ENCODE results near the gene ITPR1.

ITPR1 gene

GRCh38 chr3:4522947-4523346 lies 29.8 kb downstream of the ITPR1 start:
- Histone ChIP-seq H3K36me3 (ENCODE audit: control insufficient read depth, insufficient read depth, low read length) (no peaks in the 10 kb centered on the region), H2BK15ac (replicated peaks; ENCODE audit: low read depth) (no peak overlapping the region), H3K4ac (ENCODE audit: low read depth, low read length) (no peak overlapping the region), H2AK5ac (ENCODE audit: low read length) (no peak overlapping the region), H3K27me3 (ENCODE audit: insufficient read depth, low read length, poor library complexity) (no peaks in the 10 kb centered on the region), H3K4me1 (ENCODE audit: control insufficient read depth, low read depth, low read length) (no peaks in the 10 kb centered on the region), H3K18ac (ENCODE audit: low read length) (no peak overlapping the region), H3K79me1 (ENCODE audit: low read length) (no peaks in the 10 kb centered on the region), H3K4me3 (ENCODE audit: low read length) (no peak overlapping the region), H3K79me2 (ENCODE audit: control insufficient read depth, insufficient read depth, low read length) (no peaks in the 10 kb centered on the region), H4K5ac (ENCODE audit: low read length) (no peak overlapping the region), H2BK120ac (ENCODE audit: low read depth, low read length) (no peak overlapping the region), H3K27ac (ENCODE audit: low read depth, low read length) (no peak overlapping the region), H3K56ac (ENCODE audit: low read length) (no peak overlapping the region), H4K8ac (ENCODE audit: low read depth, low read length) (no peak overlapping the region), H3K23ac (ENCODE audit: low read length) (no peak overlapping the region), H3K9ac (ENCODE audit: low read length) (no peak overlapping the region), H2BK5ac (ENCODE audit: low read length) (no peak overlapping the region), H3K4me2 (ENCODE audit: low read length) (no peak overlapping the region)
- WGBS (ENCODE audit: extremely low coverage, insufficient coverage, low lambda C conversion rate), result no CpG with 5 or more reads among the region's 7 CpGs
- no peak for DNase-seq

- Histone ChIP-seq H2BK5ac (ENCODE audit: low read length) (no peak overlapping the region), H3K79me1 (ENCODE audit: low read length) (no peaks in the 10 kb centered on the region), H2BK120ac (ENCODE audit: low read depth, low read length) (no peak overlapping the region), H3K27me3 (ENCODE audit: insufficient read depth, low read length, poor library complexity) (no peaks in the 10 kb centered on the region), H3K79me2 (ENCODE audit: control insufficient read depth, insufficient read depth, low read length) (no peaks in the 10 kb centered on the region), H3K23ac (ENCODE audit: low read length) (no peak overlapping the region), H3K4me1 (ENCODE audit: control insufficient read depth, low read depth, low read length) (no peaks in the 10 kb centered on the region), H3K27ac (ENCODE audit: low read depth, low read length) (no peak overlapping the region), H3K4ac (ENCODE audit: low read depth, low read length) (no peak overlapping the region), H4K5ac (ENCODE audit: low read length) (no peak overlapping the region), H3K4me2 (ENCODE audit: low read length) (no peak overlapping the region), H3K36me3 (ENCODE audit: control insufficient read depth, insufficient read depth, low read length) (no peaks in the 10 kb centered on the region), H2BK15ac (replicated peaks; ENCODE audit: low read depth) (no peak overlapping the region), H4K8ac (ENCODE audit: low read depth, low read length) (no peak overlapping the region), H3K56ac (ENCODE audit: low read length) (no peak overlapping the region), H3K4me3 (ENCODE audit: low read length) (no peak overlapping the region), H2AK5ac (ENCODE audit: low read length) (no peak overlapping the region), H3K18ac (ENCODE audit: low read length) (no peak overlapping the region), H3K9ac (ENCODE audit: low read length) (no peak overlapping the region)
- DNase-seq, result no peak
- WGBS (ENCODE audit: extremely low coverage, insufficient coverage, low lambda C conversion rate), result no CpG with 5 or more reads among the region's 12 CpGs
Observed at GRCh38 chr3:4523710-4524698, 30.9 kb downstream of the ITPR1 start.

- no peak overlapping the region for H4K5ac ChIP-seq (ENCODE audit: low read length)
- H3K4me2 ChIP-seq (ENCODE audit: low read length), result no peak overlapping the region
- no peak overlapping the region for H2BK120ac ChIP-seq (ENCODE audit: low read depth, low read length)
- H3K79me1 ChIP-seq (ENCODE audit: low read length), result no peaks in the 10 kb centered on the region
- H3K18ac ChIP-seq (ENCODE audit: low read length), result no peak overlapping the region
- H2BK15ac ChIP-seq (replicated peaks; ENCODE audit: low read depth), result no peak overlapping the region
- no peak overlapping the region for H2AK5ac ChIP-seq (ENCODE audit: low read length)
- no peak overlapping the region for H3K27ac ChIP-seq (ENCODE audit: low read depth, low read length)
- no CpG with 5 or more reads among the region's 3 CpGs for WGBS (ENCODE audit: extremely low coverage, insufficient coverage, low lambda C conversion rate)
- H3K27me3 ChIP-seq (ENCODE audit: insufficient read depth, low read length, poor library complexity), result no peaks in the 10 kb centered on the region
- no peaks in the 10 kb centered on the region for H3K36me3 ChIP-seq (ENCODE audit: control insufficient read depth, insufficient read depth, low read length)
- no peak overlapping the region for H3K56ac ChIP-seq (ENCODE audit: low read length)
- H4K8ac ChIP-seq (ENCODE audit: low read depth, low read length), result no peak overlapping the region
- DNase-seq, result no peak
- no peak overlapping the region for H3K4ac ChIP-seq (ENCODE audit: low read depth, low read length)
- no peaks in the 10 kb centered on the region for H3K79me2 ChIP-seq (ENCODE audit: control insufficient read depth, insufficient read depth, low read length)
- H2BK5ac ChIP-seq (ENCODE audit: low read length), result no peak overlapping the region
- no peak overlapping the region for H3K9ac ChIP-seq (ENCODE audit: low read length)
- no peak overlapping the region for H3K4me3 ChIP-seq (ENCODE audit: low read length)
- no peak overlapping the region for H3K23ac ChIP-seq (ENCODE audit: low read length)
- no peaks in the 10 kb centered on the region for H3K4me1 ChIP-seq (ENCODE audit: control insufficient read depth, low read depth, low read length)
Observed at GRCh38 chr3:4525560-4526223, 32.5 kb downstream of the ITPR1 start.

- WGBS (ENCODE audit: extremely low coverage, insufficient coverage, low lambda C conversion rate), result no CpG with 5 or more reads among the region's 5 CpGs
- Histone ChIP-seq H3K18ac (ENCODE audit: low read length) (no peak overlapping the region), H4K5ac (ENCODE audit: low read length) (no peak overlapping the region), H2BK5ac (ENCODE audit: low read length) (no peak overlapping the region), H3K9ac (ENCODE audit: low read length) (no peak overlapping the region), H3K4me1 (ENCODE audit: control insufficient read depth, low read depth, low read length) (peaks cover 7% of the 10 kb centered on the region), H3K79me2 (ENCODE audit: control insufficient read depth, insufficient read depth, low read length) (no peaks in the 10 kb centered on the region), H3K4me3 (ENCODE audit: low read length) (no peak overlapping the region), H3K27me3 (ENCODE audit: insufficient read depth, low read length, poor library complexity) (no peaks in the 10 kb centered on the region), H3K79me1 (ENCODE audit: low read length) (no peaks in the 10 kb centered on the region), H3K4ac (ENCODE audit: low read depth, low read length) (no peak overlapping the region), H3K23ac (ENCODE audit: low read length) (no peak overlapping the region), H2AK5ac (ENCODE audit: low read length) (no peak overlapping the region), H3K36me3 (ENCODE audit: control insufficient read depth, insufficient read depth, low read length) (no peaks in the 10 kb centered on the region), H2BK120ac (ENCODE audit: low read depth, low read length) (no peak overlapping the region), H3K56ac (ENCODE audit: low read length) (no peak overlapping the region), H3K27ac (ENCODE audit: low read depth, low read length) (no peak overlapping the region), H2BK15ac (replicated peaks; ENCODE audit: low read depth) (no peak overlapping the region), H4K8ac (ENCODE audit: low read depth, low read length) (no peak overlapping the region), H3K4me2 (ENCODE audit: low read length) (no peak overlapping the region)
- DNase-seq, result no peak
Observed at GRCh38 chr3:4528320-4528719, 35.2 kb downstream of the ITPR1 start.

- DNase-seq, result no peak
- Histone ChIP-seq H3K79me1 (ENCODE audit: low read length) (no peaks in the 10 kb centered on the region), H3K27me3 (ENCODE audit: insufficient read depth, low read length, poor library complexity) (no peaks in the 10 kb centered on the region), H4K8ac (ENCODE audit: low read depth, low read length) (no peak overlapping the region), H2BK15ac (replicated peaks; ENCODE audit: low read depth) (no peak overlapping the region), H3K4me1 (ENCODE audit: control insufficient read depth, low read depth, low read length) (peaks cover 10% of the 10 kb centered on the region), H3K4ac (ENCODE audit: low read depth, low read length) (no peak overlapping the region), H3K4me3 (ENCODE audit: low read length) (no peak overlapping the region), H2AK5ac (ENCODE audit: low read length) (no peak overlapping the region), H3K36me3 (ENCODE audit: control insufficient read depth, insufficient read depth, low read length) (no peaks in the 10 kb centered on the region), H3K23ac (ENCODE audit: low read length) (no peak overlapping the region), H3K9ac (ENCODE audit: low read length) (no peak overlapping the region), H3K18ac (ENCODE audit: low read length) (no peak overlapping the region), H2BK120ac (ENCODE audit: low read depth, low read length) (no peak overlapping the region), H3K79me2 (ENCODE audit: control insufficient read depth, insufficient read depth, low read length) (no peaks in the 10 kb centered on the region), H4K5ac (ENCODE audit: low read length) (no peak overlapping the region), H3K27ac (ENCODE audit: low read depth, low read length) (no peak overlapping the region), H3K4me2 (ENCODE audit: low read length) (no peak overlapping the region), H2BK5ac (ENCODE audit: low read length) (no peak overlapping the region), H3K56ac (ENCODE audit: low read length) (no peak overlapping the region)
- no CpG with 5 or more reads among the region's 5 CpGs for WGBS (ENCODE audit: extremely low coverage, insufficient coverage, low lambda C conversion rate)
Observed at GRCh38 chr3:4528819-4529600, 35.9 kb downstream of the ITPR1 start.
